H9 (cell line): ENCODE results near the gene MKRN3. TPM values are rescaled to one million over a fixed set of nuclear protein-coding genes. Genes with fewer than 3 reads are reported as not detected.

ENCODE experiments used
- DNase-seq: peaks from one replicate; pipeline ENCODE4 v3.0.0-alpha.2; 2017
- H2AFZ ChIP-seq: one replicate; pipeline ENCODE4 v1.6.1; 2013; ENCODE audit warnings: mild to moderate bottlenecking, low read length, control low read depth, moderate library complexity
- H2AK5ac ChIP-seq: 2 replicates; pipeline ENCODE4 v1.6.1; 2013; ENCODE audit warnings: low read length, control low read depth, mixed read lengths; ENCODE audit not compliant: insufficient read length
- H2BK120ac ChIP-seq: one replicate; pipeline ENCODE4 v1.6.1; 2013; ENCODE audit warnings: low read depth, mild to moderate bottlenecking, low read length, control low read depth, inconsistent platforms; ENCODE audit not compliant: poor library complexity, severe bottlenecking
- H2BK12ac ChIP-seq: 2 replicates; pipeline ENCODE4 v1.6.1; 2013; ENCODE audit warnings: low read length, control low read depth, mixed read lengths, low read depth; ENCODE audit not compliant: insufficient read length
- H2BK15ac ChIP-seq: 2 replicates; pipeline ENCODE4 v1.6.1; 2013; ENCODE audit warnings: low read depth, low read length, control low read depth
- H2BK20ac ChIP-seq: one replicate; pipeline ENCODE4 v1.6.1; 2013; ENCODE audit warnings: low read depth, mild to moderate bottlenecking, low read length, control low read depth, inconsistent platforms; ENCODE audit not compliant: poor library complexity, severe bottlenecking
- H2BK5ac ChIP-seq: 2 replicates; pipeline ENCODE4 v1.6.1; 2013; ENCODE audit warnings: low read length, control low read depth, mixed read lengths; ENCODE audit not compliant: insufficient read length
- H3K14ac ChIP-seq: 2 replicates; pipeline ENCODE4 v1.6.1; 2013; ENCODE audit warnings: low read length, control low read depth; ENCODE audit not compliant: insufficient read depth
- H3K18ac ChIP-seq: 2 replicates; pipeline ENCODE4 v1.6.1; 2013; ENCODE audit warnings: low read depth, mild to moderate bottlenecking, mixed read lengths, low read length, control low read depth; ENCODE audit not compliant: insufficient read length
- H3K23ac ChIP-seq: 2 replicates; pipeline ENCODE4 v1.6.1; 2013; ENCODE audit warnings: low read length, control low read depth, mixed read lengths, low read depth; ENCODE audit not compliant: insufficient read length
- H3K23me2 ChIP-seq: 2 replicates; pipeline ENCODE4 v1.6.1; 2013; ENCODE audit warnings: low read depth, mild to moderate bottlenecking, mixed read lengths, low read length, control low read depth; ENCODE audit not compliant: insufficient read length, poor library complexity, severe bottlenecking
- H3K27ac ChIP-seq: 2 replicates; pipeline ENCODE4 v1.5.1; 2013; ENCODE audit warnings: low read length, control low read depth, mixed read lengths, low read depth; ENCODE audit not compliant: insufficient read length
- H3K27me3 ChIP-seq: 2 replicates; pipeline ENCODE4 v1.6.1; 2013; ENCODE audit warnings: low read length, control low read depth, inconsistent platforms; ENCODE audit not compliant: insufficient read depth
- H3K4ac ChIP-seq: 2 replicates; pipeline ENCODE4 v1.6.1; 2013; ENCODE audit warnings: low read depth, mild to moderate bottlenecking, control low read depth, inconsistent platforms, low read length, moderate library complexity
- H3K4me1 ChIP-seq: 2 replicates; pipeline ENCODE4 v1.6.1; 2013; ENCODE audit warnings: low read length, control low read depth, inconsistent platforms; ENCODE audit not compliant: insufficient read depth
- H3K4me2 ChIP-seq: 2 replicates; pipeline ENCODE4 v1.6.1; 2013; ENCODE audit warnings: low read length, control low read depth, mixed read lengths; ENCODE audit not compliant: insufficient read length, insufficient read depth
- H3K56ac ChIP-seq: 2 replicates; pipeline ENCODE4 v1.6.1; 2013; ENCODE audit warnings: low read depth, mild to moderate bottlenecking, mixed read lengths, low read length, control low read depth; ENCODE audit not compliant: insufficient read length
- H3K79me1 ChIP-seq: 2 replicates; pipeline ENCODE4 v1.6.1; 2013; ENCODE audit warnings: low read depth, mild to moderate bottlenecking, moderate library complexity, low read length, control low read depth, inconsistent platforms; ENCODE audit not compliant: insufficient read depth, poor library complexity, severe bottlenecking
- H3K79me2 ChIP-seq: 2 replicates; pipeline ENCODE4 v1.6.1; 2013; ENCODE audit warnings: low read length, control low read depth, inconsistent platforms; ENCODE audit not compliant: insufficient read depth
- H3K9ac ChIP-seq: 2 replicates; pipeline ENCODE4 v1.6.1; 2013; ENCODE audit warnings: low read length, control low read depth, mixed read lengths; ENCODE audit not compliant: insufficient read length; ENCODE audit errors: extremely low read depth
- H3K9me3 ChIP-seq: one replicate; pipeline ENCODE4 v1.6.1; 2013; ENCODE audit warnings: low read depth, low read length, inconsistent platforms; ENCODE audit not compliant: control insufficient read depth
- H3T11ph ChIP-seq: one replicate; pipeline ENCODE4 v1.6.1; 2013; ENCODE audit warnings: mild to moderate bottlenecking, low read length, control low read depth, inconsistent platforms
- H4K20me1 ChIP-seq: one replicate; pipeline ENCODE4 v1.6.1; 2013; ENCODE audit not compliant: control insufficient read depth, insufficient read length, insufficient read depth
- H4K5ac ChIP-seq: 2 replicates; pipeline ENCODE4 v1.6.1; 2013; ENCODE audit warnings: low read depth, mild to moderate bottlenecking, mixed read lengths, low read length, control low read depth; ENCODE audit not compliant: insufficient read length
- H4K8ac ChIP-seq: replicated peaks from 2 replicates; pipeline ENCODE4 v1.6.1; 2013; ENCODE audit warnings: low read length, control low read depth, mixed read lengths, low read depth; ENCODE audit not compliant: insufficient read length
- H4K91ac ChIP-seq: 2 replicates; pipeline ENCODE4 v1.6.1; 2013; ENCODE audit warnings: low read depth, mild to moderate bottlenecking, moderate library complexity, mixed read lengths, low read length, control low read depth; ENCODE audit not compliant: insufficient read length
- H3K27ac Mint-ChIP-seq, 3 experiments: 2 replicates in 2 of 3; 3 replicates in 1 of 3; pipeline ENCODE4 v1.8.0; 2020 to 2021; ENCODE audit warnings: mixed read lengths in 3 of 3, mild to moderate bottlenecking in 1 of 3, moderate library complexity in 1 of 3
- H3K27me3 Mint-ChIP-seq: 2 replicates; pipeline ENCODE4 v1.8.0; 2021; ENCODE audit warnings: low read depth, mild to moderate bottlenecking, moderate library complexity, mixed read lengths
- H3K36me3 Mint-ChIP-seq, 3 experiments: 2 replicates in 2 of 3; 3 replicates in 1 of 3; pipeline ENCODE4 v1.8.0; 2020 to 2021; ENCODE audit warnings: low read depth in 3 of 3, mixed read lengths in 3 of 3; ENCODE audit not compliant: insufficient read depth in 1 of 3
- H3K4me1 Mint-ChIP-seq, 2 experiments: 2 replicates each; pipeline ENCODE4 v1.8.0; 2020; ENCODE audit warnings: mixed read lengths in 2 of 2
- H3K4me3 Mint-ChIP-seq, 2 experiments: 2 replicates in 1 of 2; 3 replicates in 1 of 2; pipeline ENCODE4 v1.8.0; 2020 to 2021; ENCODE audit warnings: mild to moderate bottlenecking in 2 of 2, mixed read lengths in 2 of 2, moderate library complexity in 1 of 2
- H3K9me3 Mint-ChIP-seq, 2 experiments: 2 replicates in 1 of 2; 3 replicates in 1 of 2; pipeline ENCODE4 v1.8.0; 2020; ENCODE audit warnings: mild to moderate bottlenecking in 2 of 2, mixed read lengths in 2 of 2, moderate library complexity in 1 of 2
- WGBS: extraction: QIAGEN DNeasy Blood & Tissue Kit; methylation state at CpG from one replicate; pipeline ENCODE4 v1.1.7; 2013; ENCODE audit warnings: missing lambda C conversion rate, low lambda C conversion rate, mixed read lengths; ENCODE audit not compliant: insufficient read length; ENCODE audit errors: extremely low coverage; 5-methylcytosine and 5-hydroxymethylcytosine counted together
- total RNA-seq: library from RNA; stranded (reverse); gene quantifications from 2 replicates; pipeline ENCODE4 v1.2.1, GENCODE V29; 2021
- TF ChIP-seq, protein P1 (sequence below): fragments of 200-600 bp; sonication (generic); conservative IDR thresholded peaks from 3 replicates; pipeline ENCODE4 v1.8.0; 2021; ENCODE audit warnings: antibody characterized with exemption, mild to moderate bottlenecking

The MKRN3 gene
- total RNA-seq, 1 experiment from 2014 or later, result not detected

GRCh38 chr15:23599053-23599452, 33.6 kb downstream of the MKRN3 start:
- H3K9me3 ChIP-seq, result peaks cover 64% of the 10 kb centered on the region
- Mint-ChIP-seq H3K4me3 (no peak overlapping the region), H3K36me3 (peaks cover 0 to 4% (median 0%) of the 10 kb centered on the region in 3 experiments; a peak in 2 of 7 replicates), H3K4me1 (no peaks in the 10 kb centered on the region), H3K27me3 (no peaks in the 10 kb centered on the region; the same call in none of the 2 replicates), H3K9me3 (peaks cover 72 to 77% of the 10 kb centered on the region in 2 experiments), H3K27ac (no peak overlapping the region)
- no peak overlapping the region for H3K14ac ChIP-seq
- DNase-seq, result no peak
- H2BK15ac ChIP-seq, result no peak overlapping the region
- no peak overlapping the region for H3T11ph ChIP-seq
- no peak overlapping the region for H4K8ac ChIP-seq
- TF ChIP-seq, protein P1, sequence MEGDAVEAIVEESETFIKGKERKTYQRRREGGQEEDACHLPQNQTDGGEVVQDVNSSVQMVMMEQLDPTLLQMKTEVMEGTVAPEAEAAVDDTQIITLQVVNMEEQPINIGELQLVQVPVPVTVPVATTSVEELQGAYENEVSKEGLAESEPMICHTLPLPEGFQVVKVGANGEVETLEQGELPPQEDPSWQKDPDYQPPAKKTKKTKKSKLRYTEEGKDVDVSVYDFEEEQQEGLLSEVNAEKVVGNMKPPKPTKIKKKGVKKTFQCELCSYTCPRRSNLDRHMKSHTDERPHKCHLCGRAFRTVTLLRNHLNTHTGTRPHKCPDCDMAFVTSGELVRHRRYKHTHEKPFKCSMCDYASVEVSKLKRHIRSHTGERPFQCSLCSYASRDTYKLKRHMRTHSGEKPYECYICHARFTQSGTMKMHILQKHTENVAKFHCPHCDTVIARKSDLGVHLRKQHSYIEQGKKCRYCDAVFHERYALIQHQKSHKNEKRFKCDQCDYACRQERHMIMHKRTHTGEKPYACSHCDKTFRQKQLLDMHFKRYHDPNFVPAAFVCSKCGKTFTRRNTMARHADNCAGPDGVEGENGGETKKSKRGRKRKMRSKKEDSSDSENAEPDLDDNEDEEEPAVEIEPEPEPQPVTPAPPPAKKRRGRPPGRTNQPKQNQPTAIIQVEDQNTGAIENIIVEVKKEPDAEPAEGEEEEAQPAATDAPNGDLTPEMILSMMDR, result no peak
- no peak overlapping the region for H3K18ac ChIP-seq
- H3K56ac ChIP-seq, result no peak overlapping the region
- no peak overlapping the region for H2BK20ac ChIP-seq
- no CpG with 5 or more reads among the region's 1 CpG for WGBS
- no peak overlapping the region for H3K9ac ChIP-seq
- H4K91ac ChIP-seq, result no peak overlapping the region
- no peaks in the 10 kb centered on the region for H3K27me3 ChIP-seq
- H2AFZ ChIP-seq, result no peak overlapping the region
- no peaks in the 10 kb centered on the region for H4K20me1 ChIP-seq
- H3K23me2 ChIP-seq, result no peaks in the 10 kb centered on the region
- no peak overlapping the region for H4K5ac ChIP-seq
- H2AK5ac ChIP-seq, result no peak overlapping the region
- no peaks in the 10 kb centered on the region for H3K79me2 ChIP-seq
- no peak overlapping the region for H3K27ac ChIP-seq
- H3K4me1 ChIP-seq, result no peaks in the 10 kb centered on the region
- no peak overlapping the region for H2BK5ac ChIP-seq
- no peak overlapping the region for H2BK12ac ChIP-seq
- no peak overlapping the region for H3K4ac ChIP-seq
- no peak overlapping the region for H3K23ac ChIP-seq
- no peaks in the 10 kb centered on the region for H3K79me1 ChIP-seq
- no peak overlapping the region for H3K4me2 ChIP-seq
- no peak overlapping the region for H2BK120ac ChIP-seq
